K562 (cell line): ENCODE results near the gene PLEKHA6. TPM values are rescaled to one million over a fixed set of nuclear protein-coding genes. Genes with fewer than 3 reads are reported as not detected.

ENCODE experiments used
- BDP1 ChIP-seq: IDR thresholded peaks from 3 replicates; pipeline ENCODE4 v1.6.1; 2011; ENCODE audit not compliant: insufficient read length, insufficient read depth
- HMG20A ChIP-seq: fragments of 450-650 bp; formaldehyde crosslinking; conservative IDR thresholded peaks from 2 replicates; pipeline ENCODE4 v1.4.0; 2020; ENCODE audit warnings: mild to moderate bottlenecking, mixed read lengths
- KLF6 ChIP-seq: fragments of 250-450 bp; sonication (Bioruptor Pico); IDR thresholded peaks from 2 replicates; pipeline ENCODE4 v1.4.0; 2020; ENCODE audit warnings: mild to moderate bottlenecking, moderate library complexity, borderline replicate concordance
- TBP ChIP-seq: optimal IDR thresholded peaks from 2 replicates; pipeline ENCODE3; 2011; ENCODE audit warnings: low read depth, low read length, improper control_type of control experiment
- XRCC5 ChIP-seq: fragments of 200-400 bp; formaldehyde crosslinking; IDR thresholded peaks from 2 replicates; pipeline ENCODE4 v1.6.1; 2017; ENCODE audit warnings: low read depth, mild to moderate bottlenecking, low read length
- ZBTB7A ChIP-seq: IDR thresholded peaks from 2 replicates; pipeline ENCODE4 v1.6.1; 2011; ENCODE audit warnings: low read depth, mild to moderate bottlenecking, low read length, moderate library complexity, borderline replicate concordance; ENCODE audit not compliant: control insufficient read depth
- polyA plus RNA-seq, 8 experiments: library from polyadenylated mRNA; depleted of rRNA in 4 of 8; stranded (reverse) in 5 of 8; unstranded in 3 of 8; fragments of >200 nt; fragmentation: Nextera tagmentation in 2 of 8; fragmentation: Illumina TruSeq in 1 of 8; extraction: Ambion mirVana in 2 of 8; extraction: Trizol in 1 of 8; gene quantifications; 2 replicates each; pipeline versions ENCODE4 v1.2.1 to v1.2.3, GENCODE V29; 2011 to 2014; ENCODE audit warnings: inconsistent platforms in 1 of 8, missing spikeins in 1 of 8
- total RNA-seq, 7 experiments: library from RNA; depleted of rRNA in 6 of 7; stranded (reverse); fragments of >200 nt in 6 of 7; fragmentation: Illumina TruSeq in 2 of 7; extraction: Trizol in 2 of 7; gene quantifications; 2 replicates each; pipeline versions ENCODE4 v1.2.1 to v1.2.3, GENCODE V29; 2011 to 2021; ENCODE audit warnings: low replicate concordance in 1 of 7
- TF ChIP-seq, protein P1 (sequence below), 2 experiments: fragments of 450-650 bp; formaldehyde crosslinking in 1 of 2; IDR thresholded peaks; 2 replicates each; pipeline versions ENCODE4 v1.4.0 to v1.6.1; 2014 to 2020; ENCODE audit warnings: mild to moderate bottlenecking in 2 of 2, borderline replicate concordance in 1 of 2, low read depth in 1 of 2
- TF ChIP-seq, protein P2 (sequence below): sonication (generic); formaldehyde crosslinking; IDR thresholded peaks from 2 replicates; pipeline ENCODE4 v1.8.0; 2022; ENCODE audit warnings: missing genetic modification reagents, mild to moderate bottlenecking, moderate library complexity, borderline replicate concordance
- TF ChIP-seq, protein P3 (sequence below): fragments of 250-450 bp; sonication (Bioruptor Pico); IDR thresholded peaks from 2 replicates; pipeline ENCODE4 v1.4.0; 2020; ENCODE audit warnings: mild to moderate bottlenecking, moderate library complexity
- TF ChIP-seq, protein P4 (sequence below): fragments of 450-650 bp; IDR thresholded peaks from 2 replicates; pipeline ENCODE4 v1.6.1; 2017; ENCODE audit warnings: antibody characterized with exemption, mild to moderate bottlenecking

Gene PLEKHA6
- total and polyA plus RNA-seq, 9 of the 15 experiments (the other 6 are each of a cell fraction or from before 2014, with no cell fraction given) = under 0.01 to 0.33 (median 0.01) TPM; not detected in 4

DNA sequence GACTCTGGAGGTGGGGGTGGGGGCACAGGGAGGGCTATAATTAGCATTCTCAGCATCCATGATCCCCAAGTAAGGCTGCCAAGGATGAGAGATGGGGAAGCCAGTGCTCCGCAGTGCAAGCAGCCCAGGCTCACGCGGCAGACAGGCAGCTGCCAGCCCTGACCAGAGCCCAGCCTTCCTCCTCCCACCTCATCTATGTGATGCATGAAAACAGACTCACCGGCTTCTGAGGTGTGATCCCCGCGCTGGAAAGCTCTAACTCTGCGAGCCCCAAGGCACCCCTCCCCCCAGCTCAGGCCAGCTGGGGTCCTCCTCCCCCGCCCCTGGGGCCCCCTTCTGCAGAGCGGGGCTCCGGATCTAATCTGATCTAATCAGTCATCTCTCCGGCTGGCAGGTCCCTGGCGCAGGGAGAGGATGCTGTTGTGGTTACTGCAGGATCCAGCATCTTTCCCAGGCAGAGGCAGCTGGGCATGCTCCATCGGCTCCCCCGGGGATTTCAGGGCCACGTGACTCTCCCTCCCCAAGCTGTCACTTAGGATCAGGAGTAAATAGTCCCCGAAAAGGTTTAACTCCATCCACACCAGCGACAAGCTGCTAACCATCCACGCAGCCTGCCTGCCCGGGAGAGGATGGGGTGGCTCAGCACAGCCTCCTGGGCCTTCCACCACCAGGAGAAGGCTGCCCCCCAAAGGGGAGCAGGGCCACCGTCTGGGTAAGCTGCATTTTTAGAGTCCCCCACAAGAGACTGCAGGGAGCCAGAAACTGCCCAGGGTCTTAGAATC lies at the start of gene PLEKHA6 (continued):
- TF ChIP-seq, protein P1, sequence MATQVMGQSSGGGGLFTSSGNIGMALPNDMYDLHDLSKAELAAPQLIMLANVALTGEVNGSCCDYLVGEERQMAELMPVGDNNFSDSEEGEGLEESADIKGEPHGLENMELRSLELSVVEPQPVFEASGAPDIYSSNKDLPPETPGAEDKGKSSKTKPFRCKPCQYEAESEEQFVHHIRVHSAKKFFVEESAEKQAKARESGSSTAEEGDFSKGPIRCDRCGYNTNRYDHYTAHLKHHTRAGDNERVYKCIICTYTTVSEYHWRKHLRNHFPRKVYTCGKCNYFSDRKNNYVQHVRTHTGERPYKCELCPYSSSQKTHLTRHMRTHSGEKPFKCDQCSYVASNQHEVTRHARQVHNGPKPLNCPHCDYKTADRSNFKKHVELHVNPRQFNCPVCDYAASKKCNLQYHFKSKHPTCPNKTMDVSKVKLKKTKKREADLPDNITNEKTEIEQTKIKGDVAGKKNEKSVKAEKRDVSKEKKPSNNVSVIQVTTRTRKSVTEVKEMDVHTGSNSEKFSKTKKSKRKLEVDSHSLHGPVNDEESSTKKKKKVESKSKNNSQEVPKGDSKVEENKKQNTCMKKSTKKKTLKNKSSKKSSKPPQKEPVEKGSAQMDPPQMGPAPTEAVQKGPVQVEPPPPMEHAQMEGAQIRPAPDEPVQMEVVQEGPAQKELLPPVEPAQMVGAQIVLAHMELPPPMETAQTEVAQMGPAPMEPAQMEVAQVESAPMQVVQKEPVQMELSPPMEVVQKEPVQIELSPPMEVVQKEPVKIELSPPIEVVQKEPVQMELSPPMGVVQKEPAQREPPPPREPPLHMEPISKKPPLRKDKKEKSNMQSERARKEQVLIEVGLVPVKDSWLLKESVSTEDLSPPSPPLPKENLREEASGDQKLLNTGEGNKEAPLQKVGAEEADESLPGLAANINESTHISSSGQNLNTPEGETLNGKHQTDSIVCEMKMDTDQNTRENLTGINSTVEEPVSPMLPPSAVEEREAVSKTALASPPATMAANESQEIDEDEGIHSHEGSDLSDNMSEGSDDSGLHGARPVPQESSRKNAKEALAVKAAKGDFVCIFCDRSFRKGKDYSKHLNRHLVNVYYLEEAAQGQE (IDR thresholded peaks at IDR 0.05; ENCODE audit: borderline replicate concordance) = peak; percentile 25; the same call in 1 of the 2 replicates
- TF ChIP-seq, protein P1 (CRISPR knock-in tag; IDR thresholded peaks at IDR 0.05; ENCODE audit: low read depth) = no peak
- TF ChIP-seq ZBTB7A = 0 out of 2 replicates have a peak, but pooled peaks have one; percentile 28
- no peak for TF ChIP-seq TBP
- TF ChIP-seq BDP1 = no peak
- TF ChIP-seq, protein P2, sequence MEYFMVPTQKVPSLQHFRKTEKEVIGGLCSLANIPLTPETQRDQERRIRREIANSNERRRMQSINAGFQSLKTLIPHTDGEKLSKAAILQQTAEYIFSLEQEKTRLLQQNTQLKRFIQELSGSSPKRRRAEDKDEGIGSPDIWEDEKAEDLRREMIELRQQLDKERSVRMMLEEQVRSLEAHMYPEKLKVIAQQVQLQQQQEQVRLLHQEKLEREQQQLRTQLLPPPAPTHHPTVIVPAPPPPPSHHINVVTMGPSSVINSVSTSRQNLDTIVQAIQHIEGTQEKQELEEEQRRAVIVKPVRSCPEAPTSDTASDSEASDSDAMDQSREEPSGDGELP (CRISPR knock-in tag) = peak; percentile 27; the same call in 1 of the 2 replicates
- TF ChIP-seq XRCC5 = 0 out of 2 replicates have a peak, but pooled peaks have one; percentile 59
- TF ChIP-seq KLF6 (CRISPR knock-in tag) = no peak
- TF ChIP-seq, protein P3, sequence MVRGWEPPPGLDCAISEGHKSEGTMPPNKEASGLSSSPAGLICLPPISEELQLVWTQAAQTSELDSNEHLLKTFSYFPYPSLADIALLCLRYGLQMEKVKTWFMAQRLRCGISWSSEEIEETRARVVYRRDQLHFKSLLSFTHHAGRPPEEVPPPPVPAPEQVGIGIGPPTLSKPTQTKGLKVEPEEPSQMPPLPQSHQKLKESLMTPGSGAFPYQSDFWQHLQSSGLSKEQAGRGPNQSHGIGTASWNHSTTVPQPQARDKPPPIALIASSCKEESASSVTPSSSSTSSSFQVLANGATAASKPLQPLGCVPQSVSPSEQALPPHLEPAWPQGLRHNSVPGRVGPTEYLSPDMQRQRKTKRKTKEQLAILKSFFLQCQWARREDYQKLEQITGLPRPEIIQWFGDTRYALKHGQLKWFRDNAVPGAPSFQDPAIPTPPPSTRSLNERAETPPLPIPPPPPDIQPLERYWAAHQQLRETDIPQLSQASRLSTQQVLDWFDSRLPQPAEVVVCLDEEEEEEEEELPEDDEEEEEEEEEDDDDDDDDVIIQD (CRISPR knock-in tag) = no peak
- TF ChIP-seq HMG20A (CRISPR knock-in tag) = no peak
- TF ChIP-seq, protein P4, sequence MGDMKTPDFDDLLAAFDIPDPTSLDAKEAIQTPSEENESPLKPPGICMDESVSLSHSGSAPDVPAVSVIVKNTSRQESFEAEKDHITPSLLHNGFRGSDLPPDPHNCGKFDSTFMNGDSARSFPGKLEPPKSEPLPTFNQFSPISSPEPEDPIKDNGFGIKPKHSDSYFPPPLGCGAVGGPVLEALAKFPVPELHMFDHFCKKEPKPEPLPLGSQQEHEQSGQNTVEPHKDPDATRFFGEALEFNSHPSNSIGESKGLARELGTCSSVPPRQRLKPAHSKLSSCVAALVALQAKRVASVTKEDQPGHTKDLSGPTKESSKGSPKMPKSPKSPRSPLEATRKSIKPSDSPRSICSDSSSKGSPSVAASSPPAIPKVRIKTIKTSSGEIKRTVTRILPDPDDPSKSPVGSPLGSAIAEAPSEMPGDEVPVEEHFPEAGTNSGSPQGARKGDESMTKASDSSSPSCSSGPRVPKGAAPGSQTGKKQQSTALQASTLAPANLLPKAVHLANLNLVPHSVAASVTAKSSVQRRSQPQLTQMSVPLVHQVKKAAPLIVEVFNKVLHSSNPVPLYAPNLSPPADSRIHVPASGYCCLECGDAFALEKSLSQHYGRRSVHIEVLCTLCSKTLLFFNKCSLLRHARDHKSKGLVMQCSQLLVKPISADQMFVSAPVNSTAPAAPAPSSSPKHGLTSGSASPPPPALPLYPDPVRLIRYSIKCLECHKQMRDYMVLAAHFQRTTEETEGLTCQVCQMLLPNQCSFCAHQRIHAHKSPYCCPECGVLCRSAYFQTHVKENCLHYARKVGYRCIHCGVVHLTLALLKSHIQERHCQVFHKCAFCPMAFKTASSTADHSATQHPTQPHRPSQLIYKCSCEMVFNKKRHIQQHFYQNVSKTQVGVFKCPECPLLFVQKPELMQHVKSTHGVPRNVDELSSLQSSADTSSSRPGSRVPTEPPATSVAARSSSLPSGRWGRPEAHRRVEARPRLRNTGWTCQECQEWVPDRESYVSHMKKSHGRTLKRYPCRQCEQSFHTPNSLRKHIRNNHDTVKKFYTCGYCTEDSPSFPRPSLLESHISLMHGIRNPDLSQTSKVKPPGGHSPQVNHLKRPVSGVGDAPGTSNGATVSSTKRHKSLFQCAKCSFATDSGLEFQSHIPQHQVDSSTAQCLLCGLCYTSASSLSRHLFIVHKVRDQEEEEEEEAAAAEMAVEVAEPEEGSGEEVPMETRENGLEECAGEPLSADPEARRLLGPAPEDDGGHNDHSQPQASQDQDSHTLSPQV = no peak
